Inflammatory macrophage treated with lipopolysaccharide for 1 hour (primary cell): ENCODE data around the gene ENSA.
"Not testable (repeated sequence)": the region's sequence is repeated elsewhere in the genome, so short reads cannot be mapped to it uniquely, and the experiment has no call there.

Experiments used
- DNase-seq, 2 donors: peaks; one replicate each; pipeline ENCODE4 v3.0.0-alpha.2; 2020 to 2022

The ENSA gene

DNA sequence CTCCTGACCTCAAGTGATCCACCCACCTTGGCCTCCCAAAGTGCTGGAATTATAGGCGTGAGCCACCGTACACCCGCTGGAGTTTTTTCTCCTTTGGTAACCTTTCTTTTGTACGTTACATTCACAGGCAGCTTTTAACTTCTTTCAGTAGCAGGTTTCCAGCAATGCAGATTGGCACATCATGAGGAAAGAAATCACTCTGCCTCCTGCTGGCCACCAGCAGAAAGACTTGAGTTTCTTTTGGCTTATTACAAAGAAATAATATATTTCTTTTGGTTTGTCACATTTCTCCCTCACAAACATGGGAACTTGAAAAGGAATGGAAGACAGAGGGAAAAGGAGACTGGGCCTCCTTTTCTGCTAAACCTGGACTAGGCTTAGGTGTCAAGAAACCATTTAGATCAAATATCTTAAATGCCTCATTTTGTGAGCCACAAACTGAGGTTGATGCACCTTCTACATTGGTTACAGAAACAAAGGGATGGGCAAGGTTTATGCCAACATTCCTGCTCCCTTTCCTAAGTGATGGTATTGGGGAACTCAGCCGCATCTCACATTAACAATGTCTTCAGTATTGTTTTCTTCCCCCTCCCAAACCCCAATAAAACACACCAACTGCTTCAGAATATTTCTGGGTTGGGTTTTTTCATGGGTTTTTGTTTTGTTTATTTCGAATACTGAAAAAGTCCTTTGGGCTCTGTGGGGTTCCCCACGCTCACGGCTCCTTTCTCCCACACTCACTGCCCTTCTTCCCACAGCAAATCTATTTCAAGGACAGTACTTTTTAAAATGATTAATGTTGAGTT, 7.7 kb downstream of the ENSA start:
- DNase-seq, result peak; percentile 66 to 76

DNA sequence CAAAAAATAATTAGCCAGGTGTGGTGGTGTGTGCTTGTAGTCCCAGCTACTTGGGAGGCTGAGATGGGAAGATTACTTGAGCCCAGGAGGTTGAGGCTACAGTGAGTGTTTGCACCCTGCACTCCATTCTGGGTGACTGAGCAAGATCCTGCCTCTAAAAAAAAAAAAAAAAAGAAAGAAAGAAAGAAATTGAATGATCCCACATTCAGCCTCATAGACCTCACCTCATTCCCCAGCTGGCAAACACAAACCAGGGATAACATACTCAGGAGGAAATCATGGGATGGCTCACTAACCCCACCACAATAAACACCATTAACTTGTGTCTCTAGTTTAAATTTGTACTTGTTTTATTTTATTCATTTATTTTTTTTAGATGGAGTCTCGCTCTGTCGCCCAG, 8.5 kb downstream of the ENSA start:
- DNase-seq, result no peak

DNA sequence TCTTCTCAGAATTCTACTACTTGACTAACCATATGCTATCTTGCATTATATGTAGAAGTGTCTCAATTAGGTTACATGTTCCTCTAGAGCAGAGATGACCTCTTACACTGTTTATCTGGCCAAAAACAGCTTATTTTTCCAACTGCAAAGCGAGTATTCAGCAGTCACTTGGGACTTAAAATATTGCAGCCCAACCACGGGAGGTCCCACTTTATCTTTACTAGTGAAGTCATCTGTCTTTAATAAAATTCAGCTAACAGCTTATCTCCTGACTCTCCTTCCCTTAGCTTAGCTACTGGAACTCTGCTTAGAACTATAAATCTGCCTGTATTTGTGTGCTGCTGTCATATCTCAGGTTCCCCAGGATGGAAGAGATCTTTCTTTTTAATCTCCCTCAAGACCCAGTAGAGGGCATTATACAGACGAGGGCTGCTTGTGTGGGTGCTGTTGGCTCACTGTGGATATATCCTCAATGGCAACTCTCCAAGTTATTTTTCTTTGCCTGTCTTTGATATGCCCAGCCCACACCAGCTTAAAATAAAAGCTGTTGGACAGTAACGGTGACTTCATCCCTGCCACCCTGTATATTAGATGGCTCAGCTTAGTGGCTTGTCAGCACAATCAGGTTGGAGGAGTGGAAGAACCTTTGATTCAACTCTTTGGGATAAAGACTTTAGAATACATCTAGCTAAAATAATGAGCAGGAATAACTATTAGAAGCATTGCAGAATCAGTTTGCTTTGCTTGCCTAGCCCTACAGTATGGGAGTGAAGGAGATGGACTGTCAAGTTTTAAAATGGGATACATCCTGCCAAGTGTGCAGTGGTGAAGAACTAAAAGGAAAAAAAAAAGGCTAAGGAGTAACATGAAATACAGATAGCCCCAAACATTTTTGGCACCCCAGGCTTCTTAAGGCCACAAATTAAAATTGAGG, 9.6 kb downstream of the ENSA start:
- peak; percentile 71 to 88 for DNase-seq

DNA sequence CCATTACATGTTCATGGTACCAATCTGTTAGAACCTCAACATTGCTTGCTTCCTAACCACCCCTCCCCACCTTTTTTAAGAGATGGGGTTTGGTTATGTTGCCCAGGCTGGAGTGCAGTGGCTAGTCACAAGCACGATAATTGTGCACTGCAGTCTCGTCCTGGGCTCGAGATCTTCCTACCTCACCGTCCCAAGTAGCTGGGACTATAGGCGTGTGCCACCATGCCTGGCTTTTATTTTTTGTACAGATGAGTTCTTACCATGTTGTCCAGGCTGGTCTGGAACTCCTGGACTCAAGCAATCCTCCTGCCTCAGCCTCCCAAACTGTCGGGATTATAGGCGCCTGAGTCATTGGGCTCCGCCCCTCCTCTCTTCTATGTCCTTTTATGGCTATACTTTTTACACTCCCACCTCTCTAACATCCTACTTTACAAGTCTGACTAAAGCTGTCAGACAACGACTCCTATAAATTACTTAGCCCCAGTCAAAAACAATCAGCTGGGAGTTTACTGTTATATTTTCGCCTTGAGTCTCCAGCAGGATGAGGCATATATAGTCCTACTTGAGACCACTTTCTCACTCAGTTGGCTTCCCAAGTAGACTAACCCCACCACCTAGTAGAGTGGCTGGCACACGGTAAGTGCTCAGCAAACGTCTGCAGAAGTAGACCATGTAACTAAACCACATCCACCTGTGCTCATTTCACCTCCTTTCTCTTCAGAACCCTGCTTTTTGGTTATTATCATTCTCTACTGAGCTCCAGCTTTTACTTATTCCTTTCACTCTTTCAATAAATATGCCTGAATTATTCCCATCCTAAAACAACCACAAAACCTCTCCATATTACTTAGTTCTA, 13.8 kb downstream of the ENSA start:
- DNase-seq, result no peak

DNA sequence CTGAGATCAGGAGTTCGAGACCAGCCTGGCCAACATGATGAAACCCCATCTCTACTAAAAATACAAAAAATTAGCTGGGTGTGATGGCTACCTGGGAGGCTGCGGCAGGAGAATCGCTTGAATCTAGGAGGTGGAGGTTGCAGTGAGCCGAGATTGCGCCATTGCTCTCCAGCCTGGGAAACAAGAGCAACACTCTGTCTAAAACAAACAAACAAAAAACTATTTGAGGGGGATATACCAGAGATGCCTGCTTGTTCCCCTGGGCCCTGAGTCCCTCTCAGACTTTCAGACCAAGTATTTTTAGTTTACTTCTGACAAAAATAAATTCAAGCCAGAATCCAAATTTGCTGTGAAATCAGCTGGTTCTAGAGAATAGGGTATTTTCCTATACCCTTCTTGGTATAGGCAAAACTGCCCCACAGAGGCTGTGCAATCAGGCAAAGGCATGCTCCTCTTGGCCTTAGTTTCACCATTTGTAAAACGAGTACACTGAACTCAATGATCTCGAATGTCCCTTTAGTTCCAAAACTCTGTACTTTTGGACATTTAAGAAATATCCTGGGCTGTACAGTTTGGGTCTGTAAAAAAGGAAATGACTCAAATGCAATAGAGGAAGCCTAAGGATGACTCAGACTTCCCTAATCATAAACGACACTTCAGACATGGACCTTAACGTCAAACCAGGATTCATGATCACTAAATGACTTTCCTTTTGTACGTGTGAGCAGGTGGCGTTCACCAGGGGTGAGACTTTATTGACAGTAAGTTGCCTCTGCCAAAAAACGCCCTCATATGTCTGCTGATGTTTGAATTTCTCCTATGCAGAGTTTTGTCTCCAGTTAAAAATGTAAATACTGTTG, 16.1 kb downstream of the ENSA start:
- peak; percentile 93 to 99 for DNase-seq

DNA sequence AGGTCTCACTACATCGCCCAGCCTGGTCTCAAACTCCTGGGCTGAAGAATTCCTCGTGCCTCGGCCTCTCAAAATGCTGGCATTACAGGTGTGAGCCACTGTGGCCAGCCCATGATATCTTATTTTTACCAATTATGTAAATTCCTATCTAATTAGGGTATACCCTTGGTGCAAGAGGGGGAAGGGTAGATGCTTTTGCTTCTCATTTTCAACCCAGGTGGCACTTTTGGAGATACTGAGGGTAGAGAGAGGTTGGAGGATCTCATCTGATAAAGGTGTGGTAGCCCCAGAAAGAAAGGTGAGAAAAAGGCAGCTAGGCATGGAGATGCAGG, 17.4 kb downstream of the ENSA start:
- DNase-seq, result no peak

DNA sequence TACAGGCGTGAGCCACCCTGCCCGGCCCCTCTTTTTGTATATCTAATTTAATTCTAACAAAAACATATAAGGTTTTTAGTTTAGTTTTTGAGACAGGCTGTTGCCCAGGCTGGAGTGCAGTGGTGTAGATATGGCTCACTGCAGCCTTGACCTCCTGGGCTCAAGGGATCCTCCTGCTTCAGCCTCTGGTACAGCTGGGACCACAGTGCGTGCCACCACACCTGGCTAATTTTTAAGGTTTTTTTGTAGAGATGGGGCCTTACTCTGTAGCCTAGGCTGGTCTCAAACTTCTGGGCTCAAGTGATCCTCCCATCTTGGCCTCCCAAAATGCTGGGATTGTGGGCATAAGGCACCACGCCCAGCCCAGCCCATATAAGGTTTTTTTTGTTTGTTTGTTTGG, 18.8 kb downstream of the ENSA start:
- DNase-seq, result no peak

DNA sequence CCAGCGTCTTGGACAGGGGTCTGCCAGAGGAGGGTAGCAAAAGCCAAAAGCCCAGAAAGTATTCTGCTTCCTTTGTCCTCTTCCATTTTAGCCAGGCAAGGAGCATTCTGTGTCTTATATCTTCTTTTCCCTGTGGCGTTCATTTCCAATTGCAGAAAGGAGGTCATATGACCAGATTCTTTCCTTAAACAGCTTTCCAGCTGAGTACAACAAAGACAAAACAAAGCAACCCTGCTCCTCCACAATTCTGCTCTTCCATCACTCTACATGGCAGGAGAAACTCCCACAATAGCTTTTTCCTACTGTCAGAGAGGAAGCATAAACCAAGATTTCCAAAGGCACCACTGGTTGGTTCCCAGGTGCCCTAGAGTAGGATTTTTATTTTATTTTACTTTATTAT, 19.7 kb downstream of the ENSA start:
- DNase-seq, result no peak

DNA sequence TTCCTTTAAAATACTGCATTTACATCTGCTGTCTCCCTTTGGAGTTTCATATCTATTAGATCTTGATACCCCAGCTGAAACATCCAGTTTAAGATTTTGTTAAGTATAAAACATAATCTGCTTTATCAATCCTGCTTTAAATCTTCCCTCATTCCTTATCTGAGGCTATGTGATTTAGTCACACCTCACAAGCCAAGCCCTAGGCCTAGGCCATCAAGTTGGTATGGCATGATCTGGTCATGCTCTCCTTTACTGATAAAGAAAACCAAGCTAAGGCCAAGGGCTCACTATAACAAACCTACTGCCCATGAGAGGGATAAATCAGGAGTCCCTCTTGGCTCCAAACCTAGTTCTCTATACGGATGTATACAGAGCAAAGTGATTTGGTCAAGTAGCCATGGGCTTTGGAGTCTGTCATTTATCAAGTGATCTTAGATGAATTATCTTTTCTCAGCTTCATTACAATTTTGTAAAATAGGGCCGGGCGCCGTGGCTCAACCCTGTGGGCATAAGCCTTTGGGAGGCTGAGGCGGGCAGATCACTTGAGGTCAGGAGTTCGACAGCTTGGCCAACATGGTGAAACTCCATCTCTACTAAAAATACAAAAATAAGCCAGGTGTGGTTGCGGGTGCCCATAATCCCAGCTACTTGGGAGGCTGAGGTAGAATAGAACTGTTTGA, 22.8 kb downstream of the ENSA start:
- no peak for DNase-seq

DNA sequence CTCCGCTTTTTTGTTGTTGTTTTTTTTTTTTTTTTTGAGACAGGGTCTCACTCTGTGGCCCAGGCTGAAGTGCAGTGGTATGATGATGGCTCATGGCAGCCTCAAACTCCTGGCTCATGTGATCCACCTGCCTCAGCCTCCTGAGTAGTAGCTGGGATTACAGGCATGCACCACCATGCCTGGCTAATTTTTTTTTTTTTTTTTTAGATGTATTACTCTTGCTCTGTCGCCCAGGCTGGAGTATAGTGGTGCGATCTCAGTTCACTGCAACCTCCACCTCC, 24.0 kb downstream of the ENSA start:
- DNase-seq, result not testable (repeated sequence)

DNA sequence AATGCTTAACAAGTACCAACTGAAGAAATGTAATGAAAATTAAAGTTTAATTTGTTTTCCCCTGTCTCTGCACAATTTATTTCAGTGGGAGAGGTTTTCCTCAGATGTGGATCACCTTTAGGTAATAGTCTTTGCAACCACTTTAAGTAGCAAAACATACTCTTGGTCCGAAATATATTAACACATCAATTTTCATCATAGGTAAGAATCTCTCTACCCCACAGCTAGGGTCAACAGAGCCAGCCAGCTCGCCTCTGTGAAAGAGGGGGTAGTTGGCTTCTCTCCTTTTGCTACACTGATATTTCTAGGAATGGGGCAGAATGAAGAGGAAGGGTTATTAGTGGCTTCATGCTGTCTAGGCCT, 25.2 kb downstream of the ENSA start:
- no peak for DNase-seq

DNA sequence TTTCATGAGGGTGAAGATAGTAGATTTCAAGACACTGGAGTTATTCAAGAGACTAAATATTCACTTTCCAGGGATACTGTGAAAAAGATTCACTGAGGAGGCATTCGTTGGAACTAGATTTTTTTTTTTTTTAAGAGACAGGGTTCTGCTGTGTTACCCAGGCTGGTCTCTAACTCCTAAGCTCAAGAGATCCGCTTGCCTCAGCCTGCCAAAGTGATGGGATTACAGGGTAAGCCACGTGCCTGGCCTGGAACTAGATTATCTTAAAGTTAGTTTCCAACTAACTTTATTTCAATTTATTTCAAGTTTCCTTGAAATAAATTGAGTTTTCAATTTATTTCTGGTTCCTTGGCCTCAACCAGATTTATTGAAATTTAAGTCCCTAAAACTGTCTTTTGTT, 25.7 kb downstream of the ENSA start:
- no peak for DNase-seq

DNA sequence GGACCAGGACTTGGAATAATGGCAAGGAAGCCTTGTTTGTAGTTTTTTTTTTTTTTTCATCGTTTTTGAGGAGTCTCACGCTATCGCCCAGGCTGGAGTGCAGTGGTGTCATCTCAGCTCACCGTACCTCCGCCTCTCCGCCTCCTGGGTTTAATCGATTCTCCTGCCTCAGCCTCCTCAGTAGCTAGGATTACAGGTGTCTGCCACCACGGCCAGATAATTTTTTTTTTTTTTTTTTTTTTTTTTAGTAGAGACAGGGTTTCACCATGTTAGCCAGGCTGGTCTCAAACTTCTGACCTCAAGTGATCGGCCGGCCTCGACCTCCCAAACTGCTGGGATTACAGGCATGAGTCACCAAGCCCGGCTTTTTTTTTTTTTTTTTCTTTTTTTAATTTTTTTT, 27.0 kb downstream of the ENSA start:
- DNase-seq, result not testable (repeated sequence)

DNA sequence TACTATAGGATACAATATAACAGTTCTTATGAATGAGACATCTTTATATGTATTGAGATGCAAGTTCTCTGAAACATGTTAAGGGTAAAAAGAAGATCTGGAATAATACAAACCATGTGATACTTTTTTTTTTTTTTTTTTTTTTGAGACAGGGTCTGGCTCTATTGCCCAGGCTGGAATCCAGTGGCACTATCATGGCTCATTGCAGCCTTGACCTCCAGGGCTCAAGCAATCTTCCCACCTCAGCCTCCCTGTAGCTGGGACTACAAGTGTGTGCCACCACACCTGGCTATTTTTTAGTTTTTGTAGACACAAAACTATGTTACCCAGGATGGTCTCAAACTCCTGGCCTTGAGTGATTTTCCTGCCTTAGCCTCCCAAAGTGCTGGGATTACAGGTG, 27.9 kb downstream of the ENSA start:
- no peak for DNase-seq

DNA sequence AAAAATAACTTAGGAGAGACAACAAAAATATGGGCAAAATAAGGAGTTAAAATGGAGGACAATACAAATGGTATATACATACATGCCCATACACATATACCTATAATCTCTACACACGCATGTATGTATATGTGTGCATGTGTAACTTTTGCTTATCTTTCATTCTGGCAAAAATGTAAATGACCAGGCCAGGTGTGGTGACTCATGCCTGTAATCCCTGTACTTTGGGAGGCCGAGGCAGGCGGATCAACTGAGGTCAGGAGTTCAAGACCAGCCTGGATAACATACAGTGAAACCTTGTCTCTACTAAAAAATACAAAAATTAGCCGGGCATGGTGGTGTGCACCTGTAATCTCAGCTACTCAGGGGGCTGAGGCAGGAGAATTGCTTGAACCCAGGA, 31.1 kb downstream of the ENSA start:
- not testable (repeated sequence) for DNase-seq

DNA sequence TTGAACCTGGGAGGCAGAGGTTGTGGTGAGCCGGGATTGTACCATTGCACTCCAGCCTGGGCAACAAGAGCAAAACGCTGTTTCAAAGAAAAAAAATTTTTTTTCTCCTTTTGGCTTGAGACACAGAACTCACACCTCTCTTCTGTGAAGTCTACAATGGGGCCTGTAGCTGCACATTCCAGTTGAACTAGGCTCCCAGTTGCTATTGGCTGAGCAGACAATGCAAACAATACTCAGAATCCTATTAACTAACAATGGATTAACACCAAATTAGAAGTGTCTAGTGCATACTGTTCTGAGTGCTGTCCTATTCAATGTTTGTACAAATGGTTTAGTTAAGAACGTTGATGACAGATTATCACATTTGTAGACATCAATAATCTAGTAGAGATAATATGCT, 32.4 kb downstream of the ENSA start:
- no peak for DNase-seq

DNA sequence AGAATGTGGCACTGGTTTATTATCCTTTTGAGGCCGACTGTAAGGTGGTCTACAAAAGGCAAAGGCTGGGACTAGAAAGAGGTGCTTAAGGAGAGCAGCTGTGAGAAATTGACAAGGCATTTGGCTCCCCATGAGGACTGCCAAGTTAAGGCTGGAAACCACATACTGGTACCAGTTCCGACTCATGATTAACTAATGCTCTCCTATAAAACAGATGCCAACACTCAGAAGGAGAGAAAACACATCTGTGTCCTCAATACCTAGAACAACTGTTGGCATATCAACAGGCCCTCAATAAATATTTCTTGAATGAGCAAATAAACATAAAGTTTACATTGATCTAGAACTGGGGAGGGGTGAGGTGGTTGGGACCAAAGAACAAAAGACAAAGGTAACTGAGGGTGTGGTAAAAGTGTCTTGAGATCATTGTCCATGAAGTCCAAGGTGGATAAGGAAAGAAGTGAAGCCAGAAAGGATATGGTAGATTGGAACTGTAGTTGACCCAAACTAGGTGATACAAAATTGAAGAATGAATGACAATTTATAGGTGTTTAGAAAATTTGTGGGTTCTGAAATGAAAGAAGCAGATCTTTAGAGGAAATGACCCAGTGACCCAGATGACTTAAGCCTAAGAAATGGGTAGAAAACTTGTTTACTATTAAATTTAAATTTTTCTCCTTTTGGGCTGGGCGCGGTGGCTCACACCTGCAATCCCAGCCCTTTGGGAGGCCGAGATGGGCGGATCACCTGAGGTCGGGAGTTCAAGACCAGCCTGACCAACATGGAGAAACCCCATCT, 33.1 kb downstream of the ENSA start:
- no peak for DNase-seq

DNA sequence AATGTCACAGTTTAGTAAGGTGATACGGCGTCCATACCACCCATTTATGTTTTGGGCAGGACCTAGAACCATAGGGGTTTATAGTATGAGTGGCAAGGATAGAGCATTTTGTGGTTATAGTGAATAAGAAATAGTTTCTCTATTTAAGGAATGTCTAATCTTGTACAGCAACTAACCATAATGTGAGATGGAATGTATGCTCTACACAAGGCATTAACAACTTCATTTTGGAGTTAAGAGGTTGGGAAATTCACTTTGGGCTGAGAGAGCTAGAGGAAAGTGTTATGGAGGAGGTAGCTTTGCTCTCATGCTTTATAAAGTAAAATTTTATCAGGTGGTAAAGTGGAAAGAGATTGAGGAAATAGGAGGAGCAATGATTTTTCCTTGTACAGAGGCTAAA, 47.0 kb downstream of the ENSA start:
- DNase-seq, result no peak

DNA sequence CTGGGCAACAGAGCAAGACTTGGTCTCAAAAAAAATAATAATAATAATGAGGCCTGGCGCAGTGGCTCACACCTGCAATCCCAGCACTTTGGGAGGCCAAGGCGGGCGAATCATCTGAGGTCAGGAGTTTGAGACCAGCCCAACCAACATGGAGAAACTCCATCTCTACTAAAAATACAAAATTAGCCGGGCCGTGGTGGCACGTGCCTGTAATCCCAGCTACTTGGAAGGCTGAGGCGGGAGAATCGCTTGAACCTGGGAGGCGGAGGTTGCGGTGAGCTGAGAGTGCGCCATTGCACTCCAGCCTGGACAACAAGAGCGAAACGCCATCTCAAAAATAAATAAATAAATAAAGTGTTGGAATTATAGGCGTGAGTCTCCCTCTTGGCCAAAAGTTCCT, 47.5 kb downstream of the ENSA start:
- DNase-seq, result not testable (repeated sequence)

DNA sequence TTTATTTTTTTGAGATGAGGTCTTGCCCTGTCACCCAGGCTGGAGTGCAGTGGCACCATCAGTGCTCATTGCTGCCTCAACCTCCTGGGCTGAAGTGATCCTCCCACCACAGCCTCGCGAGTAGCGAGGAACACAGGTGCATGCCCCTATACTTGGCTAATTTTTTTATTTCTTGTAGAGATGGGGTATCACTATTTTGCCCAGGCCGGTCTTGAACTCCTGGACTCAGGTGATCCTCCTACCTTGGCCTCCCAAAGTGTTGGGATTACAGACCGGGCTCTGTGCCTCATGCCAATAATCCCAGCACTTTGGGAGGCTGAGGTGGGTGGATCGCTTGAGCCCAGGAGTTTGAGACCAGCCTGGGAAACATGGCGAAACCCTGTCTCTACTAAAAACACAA, 48.0 kb downstream of the ENSA start:
- not testable (repeated sequence) for DNase-seq

DNA sequence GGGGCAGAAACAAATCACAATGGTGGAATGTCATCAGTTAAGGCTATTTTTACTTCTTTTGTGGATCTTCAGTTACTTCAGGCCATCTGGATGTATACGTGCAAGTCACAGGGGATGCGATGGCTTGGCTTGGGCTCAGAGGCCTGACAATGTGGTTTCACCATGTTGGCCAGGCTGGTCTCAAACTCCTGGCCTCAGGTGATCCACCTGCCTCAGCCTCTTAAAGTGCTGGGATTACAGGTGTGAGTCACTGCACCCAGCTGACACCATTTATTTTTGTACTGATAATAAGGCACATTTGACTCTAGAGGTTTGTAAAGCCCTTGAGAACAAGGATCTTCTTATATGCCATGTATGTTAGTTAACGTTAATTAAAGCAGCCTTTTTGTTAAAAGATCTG, 48.4 kb downstream of the ENSA start:
- DNase-seq, result not testable (repeated sequence)
